ENCODE measurements around the gene GCSAM.

The GCSAM gene

DNA sequence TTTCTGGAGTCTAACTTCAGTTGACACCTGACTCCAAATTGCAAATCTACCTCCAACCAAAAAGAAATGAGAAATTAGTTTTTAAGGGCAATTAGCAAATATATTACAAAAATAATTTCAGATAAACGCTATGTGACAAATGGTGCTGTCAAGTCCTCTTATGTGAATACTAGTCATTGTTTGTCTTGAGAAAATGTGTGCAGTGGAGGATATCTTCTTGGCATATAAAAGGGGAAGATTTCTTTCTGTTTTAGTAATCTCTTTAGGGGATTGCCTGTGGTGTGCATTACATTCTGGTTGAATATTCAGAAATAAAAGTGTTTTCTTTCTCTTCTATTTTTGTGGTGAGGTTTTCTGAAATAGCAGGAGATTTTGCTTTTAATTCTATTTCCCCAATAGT is 3.0 kb upstream of the GCSAM start:
- H3K4me3 ChIP-seq (ENCODE audit: low read depth, low read length) = no peak overlapping the region
- TF ChIP-seq CTCF (IDR thresholded peaks at IDR 0.05; ENCODE audit: low read depth, low read length) = no peak

DNA sequence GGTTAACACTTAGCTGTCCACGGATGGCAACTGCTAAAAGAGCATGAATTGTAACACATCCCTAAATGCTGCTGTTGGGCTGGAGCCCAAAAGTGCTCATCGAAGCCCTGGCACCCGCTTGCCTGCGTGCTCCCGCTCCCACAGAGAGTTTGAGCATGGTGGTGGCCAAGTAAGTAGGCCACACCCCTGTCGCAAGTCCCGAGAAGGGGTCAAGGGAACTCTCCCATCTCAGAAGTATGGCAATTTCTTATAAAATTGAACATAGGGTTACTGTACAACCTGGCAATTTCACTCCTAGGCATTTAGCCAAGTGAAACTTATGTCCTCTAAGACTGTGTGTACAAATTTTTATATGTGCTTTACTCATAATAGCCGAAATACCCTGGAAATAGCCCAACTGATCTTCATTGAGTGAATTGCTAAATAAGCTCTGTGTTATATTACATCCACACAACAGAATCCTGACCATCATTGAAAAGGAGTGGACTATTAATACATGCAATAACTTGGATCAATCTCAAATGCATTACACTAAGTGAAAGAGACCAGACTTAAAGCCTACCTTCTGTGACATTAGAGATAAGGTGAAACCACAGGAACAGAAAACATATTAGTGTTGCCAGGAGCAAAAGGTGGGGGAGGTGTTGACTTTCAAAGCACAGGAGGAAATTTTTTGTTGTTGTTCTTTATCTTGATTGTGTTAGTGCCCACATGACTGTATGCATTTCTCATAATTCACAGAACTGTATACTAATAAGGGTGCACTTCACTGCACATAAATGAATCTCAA is 1.5 kb upstream of the GCSAM start:
- H3K4me3 ChIP-seq (ENCODE audit: low read depth, low read length) = no peak overlapping the region
- no peak for TF ChIP-seq CTCF (IDR thresholded peaks at IDR 0.05; ENCODE audit: low read depth, low read length)

GRCh38 chr3:112133626-112134334 is 732 bp upstream of the GCSAM start:
- TF ChIP-seq CTCF (IDR thresholded peaks at IDR 0.05; ENCODE audit: low read depth, low read length) = no peak
- no peak overlapping the region for H3K4me3 ChIP-seq (ENCODE audit: low read depth, low read length)

- no peak for TF ChIP-seq CTCF (IDR thresholded peaks at IDR 0.05; ENCODE audit: low read depth, low read length)
- H3K4me3 ChIP-seq (ENCODE audit: low read depth, low read length) = no peak overlapping the region
Measured at GRCh38 chr3:112132554-112132953, 494 bp downstream of the GCSAM start.

DNA sequence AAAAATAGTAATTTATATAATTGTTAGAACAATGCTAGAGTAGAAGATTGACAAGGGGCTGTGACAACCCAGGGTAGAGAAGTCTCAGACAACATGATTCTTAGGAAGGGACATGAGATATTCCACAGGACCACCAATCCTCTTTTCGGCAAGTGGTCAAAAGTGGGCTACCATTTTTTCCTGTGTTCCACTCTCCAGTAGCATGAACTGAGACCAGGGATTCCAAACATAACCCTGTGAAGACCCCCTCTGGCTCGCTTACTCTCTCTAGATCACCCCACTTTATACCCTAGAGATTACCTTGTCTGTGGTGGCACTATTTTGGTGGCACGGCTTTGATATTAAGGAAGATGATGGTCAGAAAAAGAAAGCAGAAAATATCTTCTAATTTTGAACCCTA is 960 bp downstream of the GCSAM start:
- no peak overlapping the region for H3K4me3 ChIP-seq (ENCODE audit: low read depth, low read length)
- TF ChIP-seq CTCF (IDR thresholded peaks at IDR 0.05; ENCODE audit: low read depth, low read length) = no peak

- no peak for TF ChIP-seq CTCF (IDR thresholded peaks at IDR 0.05; ENCODE audit: low read depth, low read length)
- no peak overlapping the region for H3K4me3 ChIP-seq (ENCODE audit: low read depth, low read length)
Measured at GRCh38 chr3:112131111-112131510, 1.9 kb downstream of the GCSAM start.

DNA sequence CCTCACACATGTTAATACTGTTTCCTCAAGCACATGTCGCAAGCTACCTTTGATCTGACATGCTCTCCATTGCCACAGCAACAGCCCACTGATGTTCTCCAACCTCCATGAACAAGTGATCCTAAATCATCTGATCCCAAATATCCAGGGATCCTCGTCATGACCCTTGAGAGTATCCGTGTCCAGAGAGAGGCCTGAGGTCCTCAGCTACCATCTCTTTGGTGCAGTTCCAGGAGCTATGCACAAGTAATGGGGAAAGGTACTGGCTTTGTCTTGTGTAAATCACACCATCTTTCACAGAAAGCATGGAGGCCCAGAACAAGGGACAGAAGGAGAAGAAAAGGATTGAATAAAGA is 2.4 kb downstream of the GCSAM start:
- TF ChIP-seq CTCF (IDR thresholded peaks at IDR 0.05; ENCODE audit: low read depth, low read length) = no peak
- H3K4me3 ChIP-seq (ENCODE audit: low read depth, low read length) = no peak overlapping the region
